ENCODE results near the gene PRKCA.
"Not testable (repeated sequence)": the region's sequence is repeated elsewhere in the genome, so short reads cannot be mapped to it uniquely, and the experiment has no call there.

PRKCA gene

DNA sequence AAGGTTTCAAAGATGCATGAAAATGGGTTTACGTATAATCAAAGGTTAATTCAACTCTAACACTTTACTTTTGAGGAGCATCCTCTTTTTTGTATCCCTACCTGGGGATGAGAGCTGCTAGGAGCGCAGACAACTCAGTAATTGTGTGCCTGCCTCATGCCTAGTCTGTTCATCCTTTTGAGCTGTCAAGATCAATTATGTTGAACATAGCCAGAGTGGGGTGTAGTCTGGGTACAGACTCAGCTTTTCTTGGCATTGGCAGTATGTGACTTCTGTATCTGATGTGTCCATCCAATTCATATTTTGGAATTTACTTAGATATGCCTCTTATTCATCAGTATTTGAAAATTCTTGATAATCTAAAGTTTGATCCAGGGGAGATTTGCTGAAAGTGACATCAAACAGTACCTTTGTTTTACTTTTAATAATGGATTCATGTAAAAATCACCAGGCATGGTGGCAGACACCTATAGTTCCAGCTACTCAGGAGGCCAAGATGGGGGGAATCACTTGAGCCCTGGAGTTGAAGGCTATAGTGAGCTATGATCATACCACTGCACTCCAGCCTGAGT, 24.1 kb downstream of the PRKCA start:
- no peak for DNase-seq (ENCODE audit: low spot score)

DNA sequence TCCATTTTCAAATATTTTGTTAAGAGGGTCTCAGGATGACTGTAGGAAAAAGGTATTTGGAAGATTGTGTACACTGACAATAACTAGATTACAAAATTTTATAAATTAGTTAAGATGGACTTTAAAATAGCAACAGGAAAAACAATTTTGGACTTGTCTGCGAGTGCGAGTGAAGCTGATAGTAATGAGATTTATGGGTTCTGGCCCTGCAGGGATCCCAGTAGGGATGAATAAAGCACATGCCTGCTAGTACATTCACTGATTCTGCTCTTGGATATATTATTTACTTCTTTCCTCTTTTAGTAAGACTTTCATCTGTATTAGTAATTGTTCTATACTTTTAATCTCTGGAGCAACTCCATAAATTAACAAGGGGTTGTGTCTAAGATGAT, 28.2 kb downstream of the PRKCA start:
- DNase-seq (ENCODE audit: low spot score), result no peak

DNA sequence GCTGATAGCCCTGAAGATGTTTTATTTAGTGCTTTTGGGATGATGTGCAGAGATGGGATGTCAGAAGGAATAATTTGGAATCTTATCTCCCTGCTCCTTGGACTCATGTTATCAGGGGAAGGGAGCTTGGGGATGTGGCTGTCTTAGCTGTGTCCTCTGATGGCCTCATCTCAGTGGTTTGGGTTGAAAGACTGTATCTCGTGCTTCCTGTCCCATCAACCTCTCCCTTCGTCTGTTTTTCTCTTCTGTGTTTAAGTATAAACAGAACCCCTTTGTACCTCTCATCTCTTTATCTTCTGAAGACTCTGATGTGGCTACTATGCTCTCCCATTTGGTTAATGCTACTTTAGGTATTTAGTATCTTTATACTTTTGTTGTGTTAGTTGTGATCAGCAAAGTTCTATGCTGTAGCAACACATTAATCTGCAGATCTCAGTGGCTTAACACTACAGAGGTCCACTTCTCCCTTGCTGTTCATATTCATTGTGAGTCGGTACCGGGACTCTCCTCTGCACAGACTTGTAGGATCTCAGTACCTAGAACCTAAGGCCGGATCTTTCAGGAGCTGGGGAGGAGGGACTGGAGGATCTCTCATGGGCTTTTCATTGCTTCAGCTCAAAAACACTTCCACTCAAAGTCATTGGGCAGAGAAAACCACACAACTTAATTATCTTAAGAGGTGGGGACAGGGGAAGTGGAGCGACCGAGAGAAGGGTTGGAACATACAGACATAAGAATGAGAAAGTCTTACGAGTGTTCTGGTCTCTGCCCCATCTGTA, 28.8 kb downstream of the PRKCA start:
- DNase-seq (ENCODE audit: low spot score), result no peak

DNA sequence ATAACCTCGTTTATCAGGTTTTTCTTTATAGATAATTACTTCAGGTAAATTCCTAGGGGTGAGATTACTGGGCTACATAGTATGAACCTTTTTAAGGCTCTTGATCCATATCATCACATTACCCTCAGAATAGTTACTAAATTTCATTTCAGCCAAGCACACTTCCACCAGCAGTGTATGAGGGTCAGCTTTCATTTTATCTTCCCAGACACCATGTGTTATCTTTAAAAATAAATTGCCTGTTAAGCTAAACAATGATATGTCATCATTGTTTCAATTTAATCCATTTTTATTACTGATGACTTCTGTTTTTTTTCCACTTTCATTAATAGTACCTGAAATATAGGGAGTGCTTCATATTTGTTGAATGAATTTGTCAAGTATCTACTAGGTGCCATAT, 33.4 kb downstream of the PRKCA start:
- DNase-seq (ENCODE audit: low spot score), result no peak

DNA sequence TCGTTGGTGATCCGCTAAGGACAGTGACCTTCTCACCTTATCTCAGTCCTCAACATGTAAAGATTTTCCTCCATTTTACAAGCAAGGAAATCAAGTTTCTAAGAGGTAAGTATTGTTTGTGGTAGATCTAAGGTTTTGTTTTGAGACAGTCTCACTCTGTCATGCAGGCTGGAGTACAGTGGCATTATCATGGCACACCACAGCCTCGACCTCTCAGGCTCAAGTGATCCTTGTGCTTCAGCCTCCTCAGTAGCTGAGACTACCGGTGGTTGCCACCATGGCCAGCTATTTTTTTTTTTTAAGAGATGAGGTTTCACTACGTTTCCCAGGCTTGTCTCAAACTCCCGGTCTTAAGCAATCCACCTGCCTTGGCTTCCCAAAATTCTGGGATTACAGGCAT, 34.9 kb downstream of the PRKCA start:
- DNase-seq (ENCODE audit: low spot score), result no peak

DNA sequence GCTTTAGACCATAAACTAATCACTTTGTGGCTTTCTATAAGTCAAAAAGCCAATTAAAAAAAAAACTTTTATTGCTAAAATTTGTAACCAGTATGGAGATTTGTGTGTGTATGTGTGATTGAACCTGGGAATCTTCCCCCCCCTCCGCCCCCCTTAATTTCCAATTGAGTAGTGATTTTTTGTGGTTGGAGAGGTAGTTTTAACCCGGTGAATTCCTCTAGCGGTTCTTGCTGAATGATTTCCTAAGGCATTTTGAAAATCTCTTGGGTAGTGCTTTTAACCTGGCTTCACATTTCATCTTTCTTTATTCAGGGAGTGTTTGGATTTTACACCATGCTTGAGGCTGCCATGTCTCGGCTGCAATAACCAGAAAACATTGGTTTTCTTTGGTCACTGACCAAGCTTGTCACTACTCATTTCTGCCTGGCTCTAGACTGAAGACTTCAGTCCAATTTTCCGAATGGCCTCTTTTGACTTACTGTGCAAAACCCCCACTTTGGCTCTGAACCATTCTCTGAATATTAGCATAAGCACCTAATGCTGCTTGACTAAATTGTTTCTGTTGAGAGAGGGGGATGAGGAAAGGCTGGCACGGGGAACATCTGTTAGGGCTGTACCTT, 35.6 kb downstream of the PRKCA start:
- DNase-seq (ENCODE audit: low spot score), result no peak

DNA sequence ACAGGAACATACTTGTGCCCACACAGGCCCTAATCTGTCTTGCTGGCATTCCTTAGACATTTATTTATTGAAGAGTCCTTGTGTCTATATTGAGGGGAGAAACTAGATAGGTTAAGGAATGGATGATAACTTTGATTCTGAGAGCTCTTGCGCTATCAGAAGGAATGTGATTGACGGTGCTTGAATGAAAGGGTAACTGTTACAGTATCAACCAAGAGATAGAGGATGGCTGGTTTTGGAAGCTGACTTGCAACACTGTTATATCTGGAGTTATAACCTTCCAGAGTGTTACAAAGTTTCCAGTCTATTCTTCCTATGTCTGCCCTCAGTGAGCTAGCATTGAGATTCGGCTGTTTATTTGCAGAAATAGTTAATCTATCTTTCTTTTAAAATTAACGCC, 36.5 kb downstream of the PRKCA start:
- DNase-seq (ENCODE audit: low spot score), result no peak

DNA sequence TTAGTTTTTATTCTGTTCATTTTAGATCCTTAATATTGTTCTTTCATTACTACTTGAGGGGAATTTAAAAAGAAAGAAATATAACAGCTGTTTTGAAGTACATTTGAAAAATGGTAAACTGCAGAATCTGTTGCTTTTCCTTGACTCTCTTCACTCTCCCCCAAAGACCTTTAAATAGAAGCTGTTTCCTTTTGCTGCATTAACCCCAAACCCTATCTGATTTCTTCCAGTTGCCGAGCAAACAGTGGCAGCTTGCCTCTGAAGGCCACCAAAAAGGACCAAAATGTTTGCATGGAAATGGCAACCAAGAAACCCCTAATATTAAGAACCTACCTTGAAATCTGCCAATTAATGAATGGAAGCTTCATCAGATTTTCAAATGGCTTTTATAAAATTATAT, 37.1 kb downstream of the PRKCA start:
- no peak for DNase-seq (ENCODE audit: low spot score)

DNA sequence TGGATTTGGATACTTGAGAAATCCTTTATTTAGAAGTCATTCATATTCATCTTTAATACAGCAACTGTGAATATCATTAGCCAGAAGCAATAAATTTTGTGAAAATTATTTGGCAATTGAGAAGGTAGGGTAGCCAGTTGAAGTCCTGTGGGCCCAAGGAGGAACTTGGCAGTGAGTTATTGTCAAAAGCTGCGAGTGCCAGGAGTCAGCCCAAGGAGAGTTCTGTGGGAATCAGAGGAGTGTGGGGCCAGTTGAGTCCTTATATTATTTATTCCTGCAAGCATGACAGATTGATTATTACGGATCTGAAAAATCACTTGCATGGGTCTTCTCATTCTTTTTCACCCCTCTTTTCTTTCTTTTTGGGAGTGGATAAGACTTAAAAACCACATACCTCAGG, 38.3 kb downstream of the PRKCA start:
- no peak for DNase-seq (ENCODE audit: low spot score)

DNA sequence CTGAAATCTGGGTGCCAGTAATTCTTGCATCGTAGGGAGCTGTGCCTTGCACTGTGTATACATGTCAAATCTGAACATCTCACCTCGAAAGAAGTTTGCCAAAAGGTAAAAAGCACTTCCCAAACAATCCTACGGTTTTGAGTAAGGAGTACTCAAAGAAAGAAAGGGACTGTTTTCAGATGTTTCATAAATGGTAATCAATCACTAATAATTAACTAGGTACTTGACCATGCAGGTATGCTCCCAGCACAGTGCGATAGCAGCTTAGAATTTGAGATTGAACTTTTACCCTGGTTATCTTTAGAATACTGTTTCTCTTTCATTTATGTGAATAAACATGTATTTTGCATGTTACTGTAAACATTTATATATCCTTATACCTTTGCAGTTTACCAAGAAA, 39.0 kb downstream of the PRKCA start:
- no peak for DNase-seq (ENCODE audit: low spot score)

DNA sequence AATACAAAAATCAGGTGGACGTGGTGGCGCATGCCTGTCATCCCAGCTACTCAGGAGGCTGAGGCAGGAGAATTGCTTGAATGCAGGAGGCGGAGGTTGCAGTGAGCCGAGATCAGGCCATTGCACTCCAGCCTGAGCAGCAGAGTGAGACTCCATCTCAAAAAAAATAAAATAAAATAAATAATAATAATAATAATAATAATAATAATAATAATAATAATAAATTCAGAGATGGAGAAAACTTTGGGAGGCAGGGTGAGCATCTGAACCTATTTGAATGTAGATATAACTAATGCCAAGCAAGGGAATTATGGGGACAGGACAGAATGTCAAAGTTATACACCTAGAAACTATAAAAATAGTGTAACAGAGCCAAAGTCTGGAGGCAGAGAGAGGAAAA, 39.9 kb downstream of the PRKCA start:
- not testable (repeated sequence) for DNase-seq (ENCODE audit: low spot score)

DNA sequence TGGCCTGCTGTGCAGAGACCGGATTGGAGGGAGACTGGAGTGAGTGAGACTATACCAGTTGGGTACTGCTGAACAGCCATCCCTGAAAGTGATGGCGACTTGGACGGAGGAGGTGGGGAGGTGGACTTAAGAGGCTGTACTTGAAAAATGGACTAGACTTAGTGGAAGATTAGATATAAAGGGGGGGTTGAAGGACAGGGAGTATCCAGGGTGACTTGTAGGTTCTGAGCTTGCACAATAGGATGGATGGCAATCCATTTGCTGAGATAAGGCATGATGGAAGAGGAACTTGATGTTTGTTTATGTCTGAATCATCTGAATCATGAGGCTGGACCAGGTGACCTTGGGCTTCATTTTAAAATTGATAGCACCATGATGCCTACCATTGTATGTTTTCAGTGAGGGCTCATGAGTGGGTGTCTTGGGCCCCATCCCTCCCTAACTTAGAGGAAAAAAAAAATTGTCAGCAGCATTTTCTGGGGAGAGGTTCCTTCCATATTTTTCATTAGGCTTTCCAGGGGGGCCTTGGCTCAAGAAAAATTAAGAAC, 41.2 kb downstream of the PRKCA start:
- DNase-seq (ENCODE audit: low spot score), result no peak

DNA sequence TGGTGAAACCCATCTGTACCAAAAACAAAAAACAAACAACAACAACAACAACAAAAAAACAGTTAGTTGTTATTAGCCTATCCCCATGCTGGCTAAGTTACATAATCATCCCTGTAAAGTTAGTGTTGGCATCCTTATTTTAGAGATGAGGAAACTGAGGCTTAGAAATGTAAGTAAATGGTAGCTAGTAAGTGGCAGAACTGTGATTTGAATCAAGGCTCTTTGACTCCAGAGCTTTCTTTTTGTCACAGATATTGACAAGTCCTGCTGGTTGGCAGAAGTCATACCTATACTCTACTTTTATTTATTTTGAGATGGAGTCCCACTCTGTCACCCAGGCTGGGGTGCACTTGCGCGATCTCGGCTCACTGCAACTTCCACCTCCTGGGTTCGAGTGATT, 42.1 kb downstream of the PRKCA start:
- DNase-seq (ENCODE audit: low spot score), result no peak

DNA sequence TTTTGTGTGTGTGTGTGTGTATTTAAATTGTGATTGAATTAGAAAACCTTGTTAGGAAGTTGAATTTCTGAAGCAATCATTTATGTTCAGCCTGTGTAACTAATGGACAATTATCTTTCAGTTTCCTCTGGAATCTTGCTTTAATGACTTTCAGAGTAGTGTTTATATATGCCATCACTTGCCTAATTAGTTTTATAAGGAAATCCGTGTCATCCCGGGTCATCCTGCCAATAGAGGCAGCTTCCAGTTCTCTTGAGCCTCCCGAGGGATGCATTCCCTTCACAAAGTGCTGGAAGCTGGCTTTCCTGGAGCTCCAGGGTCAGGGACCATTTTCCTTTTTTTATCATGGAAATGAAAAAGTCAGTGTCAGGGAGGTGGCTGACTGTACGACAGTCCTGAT, 42.9 kb downstream of the PRKCA start:
- no peak for DNase-seq (ENCODE audit: low spot score)

DNA sequence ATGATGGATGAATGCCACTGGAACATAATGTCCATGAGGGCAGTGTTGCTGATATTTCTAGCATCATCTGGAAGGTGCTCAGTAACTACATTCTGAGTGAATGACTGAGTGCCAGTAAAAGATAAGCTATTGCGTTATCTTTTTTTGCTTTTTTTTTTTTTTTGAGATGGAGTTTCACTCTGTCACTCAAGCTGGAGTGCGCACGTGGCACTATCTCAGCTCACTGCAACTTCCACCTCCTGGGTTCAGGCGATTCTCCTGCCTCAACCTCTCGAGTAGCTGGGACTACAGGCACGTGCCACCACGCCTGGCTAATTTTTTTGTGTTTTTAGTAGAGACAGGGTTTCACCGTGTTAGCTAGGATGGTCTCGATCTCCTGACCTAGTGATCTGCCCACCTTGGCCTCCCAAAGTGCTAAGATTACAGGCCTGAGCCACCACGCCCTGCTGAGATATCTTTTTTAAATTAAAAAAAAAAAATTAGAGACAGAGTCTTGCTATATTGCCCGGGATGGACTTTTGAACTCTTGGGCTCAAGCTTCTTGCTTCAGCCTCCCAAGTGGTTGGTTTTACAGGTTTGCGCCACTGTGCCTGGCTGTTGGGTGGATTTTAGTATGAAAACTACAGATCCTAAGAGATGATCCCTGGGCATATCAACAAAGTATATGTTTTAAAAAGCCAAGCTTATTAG, 43.7 kb downstream of the PRKCA start:
- not testable (repeated sequence) for DNase-seq (ENCODE audit: low spot score)

DNA sequence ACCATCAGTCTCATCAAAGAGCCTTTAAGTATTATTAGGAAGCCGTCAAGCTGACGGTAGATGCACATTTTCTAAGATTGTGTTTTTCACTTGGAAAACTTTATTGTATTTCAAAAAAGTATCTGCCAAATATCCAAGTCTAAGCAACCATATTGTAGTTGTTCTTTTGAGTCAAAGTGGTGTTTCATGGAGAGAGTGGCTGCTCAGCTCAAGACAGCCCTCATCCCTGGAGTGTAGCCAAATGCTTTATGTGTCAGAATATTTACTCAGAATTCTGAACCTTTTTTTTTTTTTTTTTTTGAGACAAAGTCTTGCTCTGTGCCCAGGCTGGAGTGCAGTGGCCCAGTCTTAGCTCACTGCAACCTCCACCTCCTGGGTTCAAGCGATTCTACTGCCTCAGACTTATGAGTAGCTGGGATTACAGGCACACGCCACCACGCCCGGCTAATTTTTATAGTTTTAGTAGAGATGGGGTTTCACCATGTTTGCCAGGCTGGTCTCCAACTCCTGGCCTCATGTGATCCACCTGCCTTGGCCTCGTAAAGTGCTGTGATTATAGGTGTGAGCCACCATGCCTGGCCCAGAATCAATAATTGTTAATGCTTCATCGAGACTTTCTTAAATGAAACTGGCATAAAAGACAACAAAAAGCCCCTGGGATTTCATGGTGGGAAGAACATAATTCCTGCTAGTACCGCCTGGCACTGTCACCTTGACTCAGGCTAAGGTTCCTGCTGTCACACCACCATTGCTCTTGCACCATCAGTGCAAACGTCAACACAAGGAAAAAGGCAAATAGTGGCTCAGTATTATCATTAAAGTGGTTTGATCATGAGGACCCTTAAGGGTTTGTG, 45.5 kb downstream of the PRKCA start:
- DNase-seq (ENCODE audit: low spot score), result no peak

DNA sequence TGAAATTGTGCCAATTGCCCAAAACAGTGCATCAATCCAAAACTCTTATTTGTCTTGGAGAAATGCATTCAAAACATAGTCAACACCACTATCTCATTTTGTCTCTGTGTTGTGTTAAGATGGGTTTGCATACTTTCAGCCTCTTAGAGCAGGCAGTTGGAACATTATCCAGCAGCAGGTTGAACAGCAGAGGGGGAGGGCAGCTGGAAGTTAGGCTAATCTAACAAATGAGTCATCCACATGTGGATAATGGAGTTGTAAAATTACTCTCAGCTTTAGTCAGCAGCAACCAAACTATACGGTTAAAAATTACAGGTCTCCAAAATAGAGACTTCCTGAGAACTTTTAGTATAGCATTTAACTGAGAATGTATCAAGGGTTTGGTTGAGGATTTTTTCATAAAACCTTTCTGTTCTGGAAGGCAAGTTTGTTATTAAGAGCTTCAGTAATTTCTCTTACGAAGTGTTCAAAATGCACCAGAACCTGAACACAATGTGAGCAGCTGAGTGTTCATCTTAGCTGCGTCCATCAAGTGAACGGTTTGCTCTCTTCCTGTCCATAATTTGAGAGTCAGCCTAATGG, 46.3 kb downstream of the PRKCA start:
- DNase-seq (ENCODE audit: low spot score), result peak; percentile 21

DNA sequence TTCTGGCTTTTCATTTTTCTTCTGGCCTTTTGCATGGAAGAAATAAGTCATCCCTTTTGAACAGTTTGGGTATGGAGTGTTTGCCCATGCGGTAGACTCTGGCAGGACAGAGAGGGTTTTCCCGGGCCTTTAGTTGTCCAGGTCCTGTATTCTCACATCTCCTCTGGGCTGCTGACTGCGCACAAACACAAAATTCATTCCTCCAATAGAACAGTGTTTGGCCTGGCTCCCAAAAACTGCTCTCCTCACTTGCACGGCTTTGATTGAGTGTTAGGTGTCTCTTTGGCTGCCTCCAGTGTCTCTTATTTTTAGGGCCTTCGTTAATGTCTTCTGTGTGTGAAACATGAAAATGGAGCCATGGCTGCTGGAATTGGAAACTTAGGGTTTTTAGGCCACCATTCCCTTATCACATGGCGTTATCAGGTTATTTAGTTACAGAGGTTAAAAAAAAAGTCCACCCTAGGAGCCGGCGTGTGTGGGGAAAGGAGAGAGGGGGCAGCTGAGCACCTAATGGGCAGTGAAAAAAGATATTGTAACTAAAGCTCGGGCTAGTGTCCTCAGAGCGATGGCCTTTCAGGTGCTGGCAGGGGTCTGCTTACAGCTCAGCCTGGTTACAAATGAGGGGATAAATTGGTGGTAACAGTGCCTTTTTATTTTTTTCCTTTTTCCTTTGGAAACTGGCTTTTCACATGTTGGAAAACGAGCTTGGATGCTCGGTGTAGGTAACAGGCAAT, 47.3 kb downstream of the PRKCA start:
- no peak for DNase-seq (ENCODE audit: low spot score)

DNA sequence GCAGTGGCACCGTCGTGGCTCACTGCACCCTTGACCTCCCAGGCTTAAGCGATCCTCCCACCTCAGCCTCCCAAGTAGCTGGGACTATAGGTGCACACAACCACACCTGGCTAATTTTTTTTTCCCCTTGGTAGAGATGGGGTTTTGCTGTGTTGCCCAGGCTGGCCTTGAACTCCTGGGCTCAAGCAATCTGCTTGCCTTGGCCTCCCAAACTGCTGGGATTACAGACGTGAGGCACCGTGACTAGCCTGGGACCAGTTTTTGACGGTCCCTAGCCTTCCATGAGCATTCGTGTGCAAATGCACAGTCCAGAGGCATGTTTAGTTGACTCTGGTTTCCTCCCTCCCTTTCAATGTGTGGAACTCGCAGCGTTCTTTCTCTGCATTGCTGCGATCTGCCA, 48.2 kb downstream of the PRKCA start:
- not testable (repeated sequence) for DNase-seq (ENCODE audit: low spot score)

DNA sequence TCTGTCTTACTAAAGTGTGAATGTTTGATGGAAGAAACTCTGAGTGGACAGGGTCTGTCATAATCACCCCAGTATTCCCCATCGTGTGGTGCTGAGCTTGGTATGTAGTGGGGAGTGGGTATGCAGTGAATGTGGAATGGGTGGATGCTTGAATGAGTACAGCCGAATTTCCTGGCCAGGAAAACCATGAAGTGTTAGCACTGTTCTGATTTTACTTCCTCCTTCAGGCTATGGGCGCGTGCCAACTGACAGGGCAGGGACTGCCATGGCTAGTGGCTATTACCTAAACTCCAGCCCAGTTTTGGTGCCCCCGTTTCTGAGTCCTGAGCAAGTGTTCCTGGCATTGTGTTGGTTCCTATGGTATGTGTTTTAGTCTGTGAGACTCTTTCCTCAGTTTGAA, 48.6 kb downstream of the PRKCA start:
- DNase-seq (ENCODE audit: low spot score), result peak; percentile 56

DNA sequence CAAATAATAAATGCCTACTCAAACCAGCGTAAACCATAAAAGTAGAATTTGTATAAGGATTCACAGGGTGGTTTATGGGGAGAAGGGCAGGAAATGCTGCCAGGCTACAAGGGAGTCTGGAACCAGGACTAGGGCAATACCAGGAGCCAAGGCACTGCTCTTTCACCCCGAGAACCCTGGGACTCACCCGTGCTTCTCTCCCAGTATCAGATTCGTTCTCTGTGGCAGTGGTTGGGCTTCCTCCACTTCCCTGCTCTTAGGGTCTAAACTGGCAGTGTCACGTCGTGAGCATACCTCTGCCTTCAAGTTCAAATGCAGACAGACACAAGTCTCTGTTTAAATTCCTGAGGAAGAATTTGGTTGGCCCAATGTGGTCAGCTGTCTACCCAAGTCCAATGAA, 49.3 kb downstream of the PRKCA start:
- no peak for DNase-seq (ENCODE audit: low spot score)
